ENCODE measurements around the gene CDH11. TPM values are rescaled to one million over a fixed set of nuclear protein-coding genes. Genes with fewer than 3 reads are reported as not detected.

Gene CDH11
- total and polyA plus RNA-seq, 2 experiments from 2014 or later = 3.5 to 19.6 TPM

GRCh38 chr16:65119435-65119834, 2.4 kb downstream of the CDH11 start (continued):
- no peak for TF ChIP-seq CTCF (conservative IDR thresholded peaks at IDR 0.05; ENCODE audit: low read depth in 2 of 2)
- TF ChIP-seq ZNF114 (CRISPR knock-in tag; IDR thresholded peaks at IDR 0.05) = no peak
- TF ChIP-seq ZNF331 (CRISPR knock-in tag; IDR thresholded peaks at IDR 0.05; ENCODE audit: low read depth) = no peak
- TF ChIP-seq CREB1 (CRISPR knock-in tag; IDR thresholded peaks at IDR 0.05; ENCODE audit: low read depth) = no peak
- TF ChIP-seq POLR2AphosphoS5 (IDR thresholded peaks at IDR 0.05; ENCODE audit: low read depth) = no peak
- no peak for TF ChIP-seq JUNB (IDR thresholded peaks at IDR 0.05; ENCODE audit: unreplicated experiment)
- no peak for TF ChIP-seq STAT1 (IDR thresholded peaks at IDR 0.05; ENCODE audit: unreplicated experiment)
- no peak for TF ChIP-seq REST (IDR thresholded peaks at IDR 0.05; ENCODE audit: unreplicated experiment)
- TF ChIP-seq EZH2phosphoT487 (IDR thresholded peaks at IDR 0.05; ENCODE audit: unreplicated experiment) = no peak

- Mint-ChIP-seq H3K9me3 (no peaks in the 10 kb centered on the region), H3K4me1 (peaks cover 33% of the 10 kb centered on the region), H3K27me3 (ENCODE audit: insufficient read depth, low read depth, poor library complexity) (peaks cover 35% of the 10 kb centered on the region), H3K27ac (no peak overlapping the region), H3K4me3 (no peak overlapping the region), H3K36me3 (ENCODE audit: low read depth) (no peaks in the 10 kb centered on the region)
- Histone ChIP-seq H2AFZ (no peak overlapping the region), H4K20me1 (replicated peaks; ENCODE audit: insufficient read depth) (no peaks in the 10 kb centered on the region), H3K4me1 (ENCODE audit: insufficient read depth) (peaks cover 32% of the 10 kb centered on the region), H3K36me3 (ENCODE audit: insufficient read depth) (no peaks in the 10 kb centered on the region), H3F3A (replicated peaks; ENCODE audit: low read depth) (no peaks in the 10 kb centered on the region), H3K79me2 (replicated peaks; ENCODE audit: insufficient read depth) (0 out of 2 replicates have a peak, but pooled peaks cover 6% of the 10 kb centered on the region), H3K4me2 (no peak overlapping the region; the same call in 1 of the 2 replicates), H3K4me3 (no peak overlapping the region), H3K9me2 (ENCODE audit: insufficient read depth) (no peaks in the 10 kb centered on the region), H3K27ac (ENCODE audit: low read depth) (no peak overlapping the region), H3K27me3 (ENCODE audit: insufficient read depth) (peaks cover 47% of the 10 kb centered on the region)
- DNase-seq (ENCODE audit: low spot score) = no peak
- ATAC-seq = no peak
- TF ChIP-seq STAT1 (IDR thresholded peaks at IDR 0.05; ENCODE audit: unreplicated experiment) = no peak
- TF ChIP-seq JUNB (IDR thresholded peaks at IDR 0.05; ENCODE audit: unreplicated experiment) = no peak
- no peak for TF ChIP-seq ZNF331 (CRISPR knock-in tag; IDR thresholded peaks at IDR 0.05; ENCODE audit: low read depth)
- no peak for TF ChIP-seq POLR2AphosphoS5 (IDR thresholded peaks at IDR 0.05; ENCODE audit: low read depth)
- TF ChIP-seq EZH2phosphoT487 (IDR thresholded peaks at IDR 0.05; ENCODE audit: unreplicated experiment) = no peak
- TF ChIP-seq REST (IDR thresholded peaks at IDR 0.05; ENCODE audit: unreplicated experiment) = no peak
- TF ChIP-seq CTCF (conservative IDR thresholded peaks at IDR 0.05; ENCODE audit: low read depth in 2 of 2) = no peak
- no peak for TF ChIP-seq CREB1 (CRISPR knock-in tag; IDR thresholded peaks at IDR 0.05; ENCODE audit: low read depth)
- TF ChIP-seq ETS1 (IDR thresholded peaks at IDR 0.05) = no peak
Observed at GRCh38 chr16:65118871-65119270, 3.0 kb downstream of the CDH11 start.
